MCF 10A (cell line): ENCODE results near the gene ZER1. TPM values are rescaled to one million over a fixed set of nuclear protein-coding genes. Genes with fewer than 3 reads are reported as not detected.
A peak's percentile ranks its signal among the peaks of the same experiment; 100 is the strongest.
"Not testable (repeated sequence)": the region's sequence is repeated elsewhere in the genome, so short reads cannot be mapped to it uniquely, and the experiment has no call there.

Experiments used
- BruUV-seq: library from RNA; stranded (reverse); fragments of 400-500 nt; replicated peaks from 2 replicates; lab custom pipeline; 2021; lab: Mats Ljungman, UMichigan
- CTCF ChIA-PET: fragments of 300-600 bp; sonication (Branson Sonifier 250); formaldehyde crosslinking; extraction: SDS; loops from one replicate; lab custom pipeline; 2021; ENCODE audit warnings: antibody characterized with exemption, inconsistent platforms; lab: Yijun Ruan, JAX
- POLR2A ChIA-PET: fragments of 300-600, 350-650 bp; sonication (Branson Sonifier 250); formaldehyde crosslinking; extraction: SDS; loops from one replicate; lab custom pipeline; 2020; ENCODE audit warnings: antibody characterized with exemption, inconsistent platforms; lab: Yijun Ruan, JAX
- DNase-seq: peaks from one replicate; pipeline ENCODE4 v3.0.0-alpha.2; 2018; ENCODE audit not compliant: unreplicated experiment
- H3K27ac Mint-ChIP-seq: one replicate; pipeline ENCODE4 v1.8.0; 2022; ENCODE audit warnings: mild to moderate bottlenecking, low read depth, mixed read lengths; ENCODE audit not compliant: unreplicated experiment
- H3K27me3 Mint-ChIP-seq: one replicate; pipeline ENCODE4 v1.8.0; 2022; ENCODE audit warnings: mixed read lengths; ENCODE audit not compliant: insufficient read depth, unreplicated experiment
- H3K36me3 Mint-ChIP-seq: one replicate; pipeline ENCODE4 v1.8.0; 2022; ENCODE audit warnings: mild to moderate bottlenecking, moderate library complexity, mixed read lengths; ENCODE audit not compliant: insufficient read depth, unreplicated experiment
- H3K4me1 Mint-ChIP-seq: one replicate; pipeline ENCODE4 v1.8.0; 2022; ENCODE audit warnings: mixed read lengths; ENCODE audit not compliant: insufficient read depth, unreplicated experiment
- H3K4me3 Mint-ChIP-seq: one replicate; pipeline ENCODE4 v1.8.0; 2022; ENCODE audit warnings: mild to moderate bottlenecking, moderate library complexity, mixed read lengths; ENCODE audit not compliant: unreplicated experiment
- H3K9me3 Mint-ChIP-seq: one replicate; pipeline ENCODE4 v1.8.0; 2022; ENCODE audit warnings: mixed read lengths; ENCODE audit not compliant: unreplicated experiment
- intact Hi-C: fragments of 100-400 bp; cut with micrococcal nuclease; formaldehyde crosslinking; loops from 2 replicates; pipeline ENCODE4 v1.14.1; 2022
- total RNA-seq: library from RNA; stranded (reverse); gene quantifications from 2 replicates; pipeline ENCODE4 v1.2.3, GENCODE V29; 2022
- TF ChIP-seq, protein P1 (sequence below): fragments of 200-600 bp; IDR thresholded peaks from one replicate; pipeline ENCODE4 v1.8.0; 2022; ENCODE audit warnings: antibody characterized with exemption, mild to moderate bottlenecking; ENCODE audit not compliant: unreplicated experiment

Gene ZER1
- total RNA-seq, 1 experiment from 2014 or later: 19.5 TPM

GRCh38 chr9:128781187-128782070 is 9.7 kb upstream of the ZER1 start:
- CTCF ChIA-PET: no interaction called here
- no TSS peak for BruUV-seq
- TF ChIP-seq, protein P1, sequence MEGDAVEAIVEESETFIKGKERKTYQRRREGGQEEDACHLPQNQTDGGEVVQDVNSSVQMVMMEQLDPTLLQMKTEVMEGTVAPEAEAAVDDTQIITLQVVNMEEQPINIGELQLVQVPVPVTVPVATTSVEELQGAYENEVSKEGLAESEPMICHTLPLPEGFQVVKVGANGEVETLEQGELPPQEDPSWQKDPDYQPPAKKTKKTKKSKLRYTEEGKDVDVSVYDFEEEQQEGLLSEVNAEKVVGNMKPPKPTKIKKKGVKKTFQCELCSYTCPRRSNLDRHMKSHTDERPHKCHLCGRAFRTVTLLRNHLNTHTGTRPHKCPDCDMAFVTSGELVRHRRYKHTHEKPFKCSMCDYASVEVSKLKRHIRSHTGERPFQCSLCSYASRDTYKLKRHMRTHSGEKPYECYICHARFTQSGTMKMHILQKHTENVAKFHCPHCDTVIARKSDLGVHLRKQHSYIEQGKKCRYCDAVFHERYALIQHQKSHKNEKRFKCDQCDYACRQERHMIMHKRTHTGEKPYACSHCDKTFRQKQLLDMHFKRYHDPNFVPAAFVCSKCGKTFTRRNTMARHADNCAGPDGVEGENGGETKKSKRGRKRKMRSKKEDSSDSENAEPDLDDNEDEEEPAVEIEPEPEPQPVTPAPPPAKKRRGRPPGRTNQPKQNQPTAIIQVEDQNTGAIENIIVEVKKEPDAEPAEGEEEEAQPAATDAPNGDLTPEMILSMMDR: no peak
- POLR2A ChIA-PET: interaction anchor here (1.0 to 2.3 kb wide), 2 partner anchors 10 to 37 kb away, joined by 3 to 8 read pairs; partner anchors contain the start of genes ENDOG and ZER1
- Mint-ChIP-seq H3K27ac (no peak overlapping the region), H3K4me1 (no peaks in the 10 kb centered on the region), H3K36me3 (no peaks in the 10 kb centered on the region), H3K9me3 (peaks cover 7% of the 10 kb centered on the region), H3K27me3 (no peaks in the 10 kb centered on the region), H3K4me3 (no peak overlapping the region)
- intact Hi-C loops: no loop called here
- DNase-seq: no peak

GRCh38 chr9:128780093-128780492 is 8.4 kb upstream of the ZER1 start:
- POLR2A ChIA-PET: not testable (repeated sequence)

DNA sequence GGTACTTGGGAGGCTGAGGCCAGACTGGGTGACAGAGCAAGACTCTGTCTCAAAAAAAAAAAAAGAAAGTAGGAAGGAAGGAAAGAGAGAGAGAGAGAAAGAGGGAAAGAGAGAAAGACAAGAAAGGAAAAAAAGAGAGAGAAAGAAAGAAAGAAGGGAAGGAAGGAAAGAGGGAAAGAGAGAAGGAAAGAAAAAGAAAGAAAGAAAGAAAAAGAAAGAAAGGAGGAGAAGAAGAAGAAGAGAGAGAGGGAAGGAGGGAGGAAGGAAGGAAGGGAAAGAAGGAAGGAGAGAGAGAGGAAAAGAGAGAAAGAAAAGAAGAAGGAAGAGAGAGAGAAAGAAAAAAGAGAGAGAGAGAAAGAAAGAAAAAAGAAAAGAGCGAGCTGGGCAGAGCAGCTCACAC is 3.1 kb upstream of the ZER1 start:
- Mint-ChIP-seq H3K27me3 (no peaks in the 10 kb centered on the region), H3K36me3 (no peaks in the 10 kb centered on the region), H3K9me3 (peaks cover 7% of the 10 kb centered on the region), H3K4me1 (peaks cover 10% of the 10 kb centered on the region), H3K27ac (no peak overlapping the region), H3K4me3 (no peak overlapping the region)
- no peak for DNase-seq
- ChIA-PET CTCF (no interaction called here), POLR2A (no interaction called here)
- intact Hi-C loops: no loop called here
- BruUV-seq: no TSS peak
- TF ChIP-seq, protein P1: no peak

More at GRCh38 chr9:128780093-128780492, 8.4 kb upstream of the ZER1 start:
- H3K27ac Mint-ChIP-seq, DNase-seq, CTCF ChIA-PET, BruUV-seq, H3K36me3 Mint-ChIP-seq, H3K27me3 Mint-ChIP-seq, intact Hi-C loops, H3K9me3 Mint-ChIP-seq, H3K4me1 Mint-ChIP-seq, H3K4me3 Mint-ChIP-seq: not testable (repeated sequence)

GRCh38 chr9:128773049-128773448 is 1.3 kb upstream of the ZER1 start:
- peaks cover 7% of the 10 kb centered on the region for H3K9me3 Mint-ChIP-seq
- no peak for DNase-seq
- no peak overlapping the region for H3K27ac Mint-ChIP-seq
- no TSS peak for BruUV-seq
- no peaks in the 10 kb centered on the region for H3K36me3 Mint-ChIP-seq
- intact Hi-C loops: no loop called here
- ChIA-PET POLR2A (interaction anchor here (0.6 to 2.6 kb wide), 7 partner anchors 9 to 268 kb away, joined by 3 to 29 read pairs (median 5); partner anchors contain the start of genes ENDOG and TBC1D13), CTCF (interaction anchor here (0.6 kb wide), 1 partner anchor 8 kb away, joined by 3 read pairs; no protein-coding TSS in a partner anchor)
- peak overlapping the region; percentile 36 for H3K4me3 Mint-ChIP-seq
- peaks cover 11% of the 10 kb centered on the region for H3K4me1 Mint-ChIP-seq
- H3K27me3 Mint-ChIP-seq: no peaks in the 10 kb centered on the region
- TF ChIP-seq, protein P1: no peak
